Body of pancreas (tissue), 4 donors: Measurements from ENCODE around the gene C4orf33.

ENCODE experiments used
- CTCF ChIP-seq, 7 experiments: fragments of 450-650 bp in 4 of 7; fragments of 200-600 bp in 3 of 7; sonication (generic) in 3 of 7; IDR thresholded peaks; one replicate each; pipeline ENCODE4 v1.5.1; 2016 to 2019; ENCODE audit warnings: antibody characterized with exemption in 7 of 7
- POLR2A ChIP-seq, 3 donors: fragments of 450-650 bp; IDR thresholded peaks; one replicate each; pipeline ENCODE4 v1.6.1; 2016; ENCODE audit warnings: antibody characterized with exemption in 3 of 3, mild to moderate bottlenecking in 2 of 3

- TF ChIP-seq CTCF (IDR thresholded peaks at IDR 0.05) (no peak), POLR2A (IDR thresholded peaks at IDR 0.05) (no peak)
Measured at GRCh38 chr4:129164243-129164642, 68.3 kb downstream of the C4orf33 start.
